Measurements from ENCODE around the gene EMP1. TPM values are rescaled to one million over a fixed set of nuclear protein-coding genes. Genes with fewer than 3 reads are reported as not detected.

Gene EMP1
- total and polyA plus RNA-seq, 2 of the 13 experiments (the other 11 are each of a cell fraction or from before 2014, with no cell fraction given), result 0.13 to 0.61 TPM

DNA sequence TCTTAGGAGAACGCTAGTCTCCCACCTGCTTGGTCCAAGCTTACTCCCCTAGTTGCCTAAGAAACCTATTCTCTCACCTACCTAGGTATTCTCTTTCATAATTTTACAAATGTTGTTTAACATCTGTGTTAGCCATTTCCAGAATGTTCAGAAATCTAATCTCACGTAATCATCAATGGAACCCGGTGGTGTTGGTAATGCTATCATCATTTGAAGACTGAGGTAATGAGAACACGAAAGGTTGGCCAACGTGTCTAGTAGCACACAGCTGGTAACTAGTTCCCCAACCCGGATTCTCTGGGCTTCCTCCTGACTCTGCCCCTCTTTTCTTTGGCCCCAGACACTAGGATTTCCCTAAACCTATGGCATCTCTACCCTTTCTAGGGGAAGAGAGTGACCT lies 43.8 kb upstream of the EMP1 start (continued):
- TF ChIP-seq PCBP2 (optimal IDR thresholded peaks at IDR 0.05; ENCODE audit: low read depth, low read length, poor library complexity, severe bottlenecking), result no peak
- no peak for TF ChIP-seq HNRNPUL1 (IDR thresholded peaks at IDR 0.05; ENCODE audit: low read depth, low read length)
- TF ChIP-seq SAFB2 (CRISPR knock-in tag; IDR thresholded peaks at IDR 0.05; ENCODE audit: borderline replicate concordance, low read depth), result no peak
- no peak for TF ChIP-seq ZNF224 (CRISPR knock-in tag; IDR thresholded peaks at IDR 0.05)

DNA sequence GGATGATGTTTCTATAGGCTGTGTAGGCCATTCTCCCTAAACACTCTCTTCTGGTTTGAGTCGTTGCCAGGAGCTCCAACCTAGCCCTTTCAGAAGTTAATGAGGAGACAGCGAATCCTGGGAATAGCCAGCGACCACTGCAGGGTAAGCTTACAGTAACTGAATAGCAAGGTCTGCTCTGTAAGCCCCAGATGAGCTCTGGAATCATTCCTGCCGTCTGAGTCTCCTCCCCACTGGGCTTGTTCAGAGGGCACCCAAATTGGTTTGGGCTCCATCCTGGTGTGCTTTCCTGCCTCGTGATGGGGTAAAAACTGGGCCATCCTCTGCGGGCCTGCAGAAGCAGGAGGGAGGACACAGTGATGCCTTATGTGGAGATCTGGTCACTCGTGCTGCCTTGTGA lies 43.3 kb upstream of the EMP1 start:
- ChIA-PET POLR2A (no interaction called here), CTCF (ENCODE audit: low intra/inter-chr PET ratio, low total read pairs) (no interaction called here)
- Histone ChIP-seq H3K79me2 (ENCODE audit: insufficient read depth, low read length) (no peaks in the 10 kb centered on the region), H2AFZ (ENCODE audit: low read length) (no peak overlapping the region), H3K9me3 (ENCODE audit: low read length) (no peaks in the 10 kb centered on the region), H3K36me3 (replicated peaks in 1 of 2; ENCODE audit: control insufficient read depth in 1 of 2, insufficient read depth in 2 of 2, low read length in 2 of 2) (no peaks in the 10 kb centered on the region), H3K4me1 (ENCODE audit: insufficient read depth, low read length) (no peaks in the 10 kb centered on the region), H3K27me3 (ENCODE audit: control insufficient read depth in 1 of 2, insufficient read depth in 2 of 2, low read length in 2 of 2) (peaks cover 0 to 15% of the 10 kb centered on the region in 2 experiments; a peak in 2 of 5 replicates), H3K27ac (ENCODE audit: extremely low read length, insufficient read depth, low read length) (no peak overlapping the region), H4K20me1 (ENCODE audit: insufficient read depth, low read length) (no peaks in the 10 kb centered on the region), H3K4me3 (replicated peaks in 1 of 3; ENCODE audit: insufficient read depth in 1 of 3, low read depth in 2 of 3, low read length in 3 of 3) (no peak overlapping the region), H3K4me2 (ENCODE audit: low read depth, low read length) (no peak overlapping the region), H3K9ac (ENCODE audit: insufficient read depth, low read depth, low read length) (no peak overlapping the region)
- in situ Hi-C loops (cut with HindIII; ENCODE audit: extremely low pct_ligation_motif_present, low pct_unique_long_range_greater_than_20kb) (no loop called here), intact Hi-C loops (cut with micrococcal nuclease; ENCODE audit: unreplicated experiment) (no loop called here)
- no TSS peak for BruUV-seq (replicated peaks)
- ATAC-seq, result no peak
- DNase-seq (ENCODE audit: low spot score), result no peak
- 4% methylated on average over 2 of the region's 7 CpGs for WGBS (ENCODE audit: low lambda C conversion rate)
- FAIRE-seq, result no peak
- TF ChIP-seq ZFX (CRISPR knock-in tag; IDR thresholded peaks at IDR 0.05; ENCODE audit: low read depth) (no peak), ZNF577 (CRISPR knock-in tag; IDR thresholded peaks at IDR 0.05; ENCODE audit: borderline replicate concordance, low read depth) (no peak), NCOA2 (CRISPR knock-in tag; IDR thresholded peaks at IDR 0.05) (no peak), ZNF446 (CRISPR knock-in tag; IDR thresholded peaks at IDR 0.05) (no peak), KMT2B (CRISPR knock-in tag; IDR thresholded peaks at IDR 0.05) (no peak), MZF1 (CRISPR knock-in tag; IDR thresholded peaks at IDR 0.05; ENCODE audit: borderline replicate concordance) (no peak), ZNF547 (CRISPR knock-in tag; IDR thresholded peaks at IDR 0.05) (no peak), SP5 (CRISPR knock-in tag; IDR thresholded peaks at IDR 0.05; ENCODE audit: borderline replicate concordance, low read depth) (no peak), ZNF619 (CRISPR knock-in tag; IDR thresholded peaks at IDR 0.05) (no peak), POGZ (CRISPR knock-in tag; IDR thresholded peaks at IDR 0.05) (no peak), ZNF747 (CRISPR knock-in tag; IDR thresholded peaks at IDR 0.05; ENCODE audit: borderline replicate concordance) (no peak), ZNF430 (CRISPR knock-in tag; IDR thresholded peaks at IDR 0.05) (no peak), ZNF770 (CRISPR knock-in tag; IDR thresholded peaks at IDR 0.05) (no peak)
- TF ChIP-seq, protein P1, sequence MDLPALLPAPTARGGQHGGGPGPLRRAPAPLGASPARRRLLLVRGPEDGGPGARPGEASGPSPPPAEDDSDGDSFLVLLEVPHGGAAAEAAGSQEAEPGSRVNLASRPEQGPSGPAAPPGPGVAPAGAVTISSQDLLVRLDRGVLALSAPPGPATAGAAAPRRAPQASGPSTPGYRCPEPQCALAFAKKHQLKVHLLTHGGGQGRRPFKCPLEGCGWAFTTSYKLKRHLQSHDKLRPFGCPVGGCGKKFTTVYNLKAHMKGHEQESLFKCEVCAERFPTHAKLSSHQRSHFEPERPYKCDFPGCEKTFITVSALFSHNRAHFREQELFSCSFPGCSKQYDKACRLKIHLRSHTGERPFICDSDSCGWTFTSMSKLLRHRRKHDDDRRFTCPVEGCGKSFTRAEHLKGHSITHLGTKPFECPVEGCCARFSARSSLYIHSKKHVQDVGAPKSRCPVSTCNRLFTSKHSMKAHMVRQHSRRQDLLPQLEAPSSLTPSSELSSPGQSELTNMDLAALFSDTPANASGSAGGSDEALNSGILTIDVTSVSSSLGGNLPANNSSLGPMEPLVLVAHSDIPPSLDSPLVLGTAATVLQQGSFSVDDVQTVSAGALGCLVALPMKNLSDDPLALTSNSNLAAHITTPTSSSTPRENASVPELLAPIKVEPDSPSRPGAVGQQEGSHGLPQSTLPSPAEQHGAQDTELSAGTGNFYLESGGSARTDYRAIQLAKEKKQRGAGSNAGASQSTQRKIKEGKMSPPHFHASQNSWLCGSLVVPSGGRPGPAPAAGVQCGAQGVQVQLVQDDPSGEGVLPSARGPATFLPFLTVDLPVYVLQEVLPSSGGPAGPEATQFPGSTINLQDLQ (CRISPR knock-in tag; IDR thresholded peaks at IDR 0.05), result no peak
- TF ChIP-seq, protein P2, sequence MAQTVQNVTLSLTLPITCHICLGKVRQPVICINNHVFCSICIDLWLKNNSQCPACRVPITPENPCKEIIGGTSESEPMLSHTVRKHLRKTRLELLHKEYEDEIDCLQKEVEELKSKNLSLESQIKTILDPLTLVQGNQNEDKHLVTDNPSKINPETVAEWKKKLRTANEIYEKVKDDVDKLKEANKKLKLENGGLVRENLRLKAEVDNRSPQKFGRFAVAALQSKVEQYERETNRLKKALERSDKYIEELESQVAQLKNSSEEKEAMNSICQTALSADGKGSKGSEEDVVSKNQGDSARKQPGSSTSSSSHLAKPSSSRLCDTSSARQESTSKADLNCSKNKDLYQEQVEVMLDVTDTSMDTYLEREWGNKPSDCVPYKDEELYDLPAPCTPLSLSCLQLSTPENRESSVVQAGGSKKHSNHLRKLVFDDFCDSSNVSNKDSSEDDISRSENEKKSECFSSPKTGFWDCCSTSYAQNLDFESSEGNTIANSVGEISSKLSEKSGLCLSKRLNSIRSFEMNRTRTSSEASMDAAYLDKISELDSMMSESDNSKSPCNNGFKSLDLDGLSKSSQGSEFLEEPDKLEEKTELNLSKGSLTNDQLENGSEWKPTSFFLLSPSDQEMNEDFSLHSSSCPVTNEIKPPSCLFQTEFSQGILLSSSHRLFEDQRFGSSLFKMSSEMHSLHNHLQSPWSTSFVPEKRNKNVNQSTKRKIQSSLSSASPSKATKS (CRISPR knock-in tag; IDR thresholded peaks at IDR 0.05), result no peak

All from HepG2 (cell line).